Transverse colon (tissue), 4 donors: ENCODE data around the gene MYH14. TPM values are rescaled to one million over a fixed set of nuclear protein-coding genes. Genes with fewer than 3 reads are reported as not detected.
A peak's percentile ranks its signal among the peaks of the same experiment; 100 is the strongest.
"Not testable (repeated sequence)": the region's sequence is repeated elsewhere in the genome, so short reads cannot be mapped to it uniquely, and the experiment has no call there.

ENCODE experiments used
- DNase-seq: peaks from one replicate; pipeline ENCODE4 v3.0.0-alpha.2; 2019
- H3K27ac ChIP-seq, 4 donors: fragments of 200-600 bp; sonication (generic); 2 replicates each; pipeline ENCODE4 v1.5.1; 2016 to 2018; ENCODE audit warnings: inconsistent platforms in 4 of 4
- H3K27me3 ChIP-seq: fragments of 200-600 bp; sonication (generic); 2 replicates; pipeline ENCODE4 v1.5.1; 2017; ENCODE audit warnings: inconsistent platforms
- H3K36me3 ChIP-seq, 4 donors: fragments of 200-600 bp; sonication (generic); 2 replicates each; pipeline ENCODE4 v1.5.1; 2017 to 2019; ENCODE audit warnings: inconsistent platforms in 4 of 4
- H3K4me1 ChIP-seq, 4 donors: fragments of 200-600 bp; sonication (generic); 2 replicates each; pipeline ENCODE4 v1.5.1; 2017 to 2020; ENCODE audit warnings: inconsistent platforms in 4 of 4
- H3K4me3 ChIP-seq, 4 donors: fragments of 200-600 bp; sonication (generic); 1 replicate in 1 of 4; 2 replicates in 3 of 4; pipeline versions ENCODE4 v1.5.1 to v1.6.1; 2017 to 2019; ENCODE audit warnings: inconsistent platforms in 4 of 4
- H3K9me3 ChIP-seq, 2 donors: fragments of 200-600 bp; sonication (generic); 2 replicates each; pipeline ENCODE4 v1.5.1; 2017 to 2019; ENCODE audit warnings: inconsistent platforms in 2 of 2
- CTCF ChIP-seq, 5 experiments: fragments of 200-600 bp in 3 of 5; fragments of 450-650 bp in 2 of 5; sonication (generic) in 3 of 5; IDR thresholded peaks; 1 replicate in 2 of 5; 2 replicates in 3 of 5; pipeline ENCODE4 v1.5.1; 2016 to 2017; ENCODE audit warnings: antibody characterized with exemption in 5 of 5, inconsistent platforms in 3 of 5, mild to moderate bottlenecking in 2 of 5, moderate library complexity in 1 of 5
- EP300 ChIP-seq: sonication (generic); formaldehyde crosslinking; IDR thresholded peaks from one replicate; pipeline ENCODE4 v1.6.1; 2017; ENCODE audit warnings: antibody characterized with exemption, low read depth
- POLR2A ChIP-seq: fragments of 450-650 bp; IDR thresholded peaks from one replicate; pipeline ENCODE4 v1.6.1; 2016; ENCODE audit warnings: antibody characterized with exemption, mild to moderate bottlenecking, moderate library complexity
- POLR2AphosphoS5 ChIP-seq, 3 donors: sonication (generic); formaldehyde crosslinking; IDR thresholded peaks; one replicate each; pipeline ENCODE4 v1.6.1; 2016; ENCODE audit warnings: antibody characterized with exemption in 3 of 3
- WGBS, 2 donors: methylation state at CpG; one replicate each; pipeline ENCODE4 v1.1.5; 2018; ENCODE audit warnings: low coverage in 1 of 2; 5-methylcytosine and 5-hydroxymethylcytosine counted together
- in situ Hi-C, 4 donors: fragments of 200-750 bp; cut with MboI; loops; one replicate each; pipeline versions ENCODE4 v1.15.0 to v1.15.1; 2017; ENCODE audit warnings: low sequenced_read_pairs in 3 of 4, low pct_ligation_motif_present in 1 of 4, low pct_unique_long_range_greater_than_20kb in 1 of 4
- intact Hi-C: fragments of 100-400 bp; cut with DNase I; formaldehyde crosslinking; loops from one replicate; pipeline ENCODE4 v1.15.1; 2023; ENCODE audit warnings: low total_unique reads
- total RNA-seq, 4 donors: library from RNA; depleted of rRNA; stranded (reverse); fragments of >200 nt; gene quantifications; one replicate each; pipeline ENCODE4 v1.1.0, GENCODE V29; 2016

Gene MYH14
- total RNA-seq, 4 donors from 2014 or later: 321 to 814 (median 393) TPM

GRCh38 chr19:50333235-50333736 is 129.9 kb downstream of the MYH14 start:
- WGBS, 2 donors: 3% methylated on average over 34 of the region's 34 CpGs; no CpG with 5 or more reads in 1 of the 2 donors
- H3K4me1 ChIP-seq: peaks cover 0 to 46% (median 38%) of the 10 kb centered on the region in 4 donors
- H3K4me3 ChIP-seq: peak overlapping the region in 3 of 4 donors; percentile 9 to 45 (median 37)
- H3K36me3 ChIP-seq: no peaks in the 10 kb centered on the region
- H3K27ac ChIP-seq: peak overlapping the region; percentile 48 to 60 (median 54)
- intact Hi-C loops (no loop called here), in situ Hi-C loops (no loop called here)
- no peak for TF ChIP-seq POLR2A
- TF ChIP-seq POLR2AphosphoS5 (IDR thresholded peaks at IDR 0.05): no peak
- TF ChIP-seq CTCF (IDR thresholded peaks at IDR 0.05): no peak
- no peak for TF ChIP-seq EP300
- no peaks in the 10 kb centered on the region for H3K9me3 ChIP-seq
- peak; percentile 88 for DNase-seq
- peaks cover 47% of the 10 kb centered on the region for H3K27me3 ChIP-seq

- H3K9me3 ChIP-seq: no peaks in the 10 kb centered on the region
- TF ChIP-seq POLR2AphosphoS5 (IDR thresholded peaks at IDR 0.05): peak; percentile 21 to 84 (median 71)
- peak in 1 of 5 experiments; percentile 27 for TF ChIP-seq CTCF (IDR thresholded peaks at IDR 0.05)
- TF ChIP-seq EP300: no peak
- peak; percentile 63 for TF ChIP-seq POLR2A
- peak overlapping the region in 3 of 4 donors; percentile 9 to 45 (median 37) for H3K4me3 ChIP-seq
- H3K36me3 ChIP-seq: no peaks in the 10 kb centered on the region
- WGBS, 2 donors: 15% methylated on average over 49 of the region's 54 CpGs; no CpG with 5 or more reads in 1 of the 2 donors
- DNase-seq: peak; percentile 84
- intact Hi-C loops: no loop called here
- in situ Hi-C loops: no loop called here
- peak overlapping the region; percentile 36 to 60 (median 48) for H3K27ac ChIP-seq
- H3K4me1 ChIP-seq: peaks cover 0 to 43% (median 35%) of the 10 kb centered on the region in 4 donors
- peaks cover 44% of the 10 kb centered on the region for H3K27me3 ChIP-seq
Measured at GRCh38 chr19:50333737-50334617, 130.6 kb downstream of the MYH14 start.

- in situ Hi-C loops: no loop called here
Measured at GRCh38 chr19:50334741-50335421, 131.5 kb downstream of the MYH14 start.

GRCh38 chr19:50337031-50337430 is 133.6 kb downstream of the MYH14 start:
- H3K36me3 ChIP-seq, in situ Hi-C loops, H3K27ac ChIP-seq, H3K4me3 ChIP-seq, DNase-seq, H3K9me3 ChIP-seq, intact Hi-C loops: not testable (repeated sequence)
- Histone ChIP-seq H3K27me3 (peaks cover 14% of the 10 kb centered on the region), H3K4me1 (peaks cover 0 to 19% (median 15%) of the 10 kb centered on the region in 4 donors)
- WGBS, 2 donors: 84 to 90% methylated on average over 2 to 6 of the region's 6 CpGs

More at GRCh38 chr19:50334741-50335421, 131.5 kb downstream of the MYH14 start:
- Histone ChIP-seq H3K9me3 (no peaks in the 10 kb centered on the region), H3K36me3 (no peaks in the 10 kb centered on the region), H3K27me3 (peaks cover 35% of the 10 kb centered on the region), H3K4me3 (no peak overlapping the region), H3K27ac (no peak overlapping the region), H3K4me1 (peaks cover 0 to 37% (median 28%) of the 10 kb centered on the region in 4 donors)
- no peak for DNase-seq
- intact Hi-C loops: no loop called here
- WGBS, 2 donors: 84% methylated on average over 12 of the region's 12 CpGs; no CpG with 5 or more reads in 1 of the 2 donors
- TF ChIP-seq CTCF (IDR thresholded peaks at IDR 0.05) (no peak), POLR2AphosphoS5 (IDR thresholded peaks at IDR 0.05) (no peak), EP300 (no peak), POLR2A (no peak)
